HEK293 (cell line): Measurements from ENCODE around the gene PRUNE2.

Source experiments
- REST ChIP-seq: fragments of 450-650 bp; formaldehyde crosslinking; IDR thresholded peaks from 2 replicates; pipeline ENCODE4 v1.5.1; 2016; ENCODE audit warnings: missing biosample characterization, missing genetic modification characterization
- SCRT2 ChIP-seq: fragments of 450-650 bp; formaldehyde crosslinking; IDR thresholded peaks from 2 replicates; pipeline ENCODE4 v1.5.1; 2016; ENCODE audit warnings: missing biosample characterization, missing genetic modification characterization
- SP7 ChIP-seq: fragments of 450-650 bp; formaldehyde crosslinking; IDR thresholded peaks from 2 replicates; pipeline ENCODE4 v1.5.1; 2016; ENCODE audit warnings: missing biosample characterization, missing genetic modification characterization
- ZNF211 ChIP-seq: fragments of 450-650 bp; formaldehyde crosslinking; IDR thresholded peaks from 2 replicates; pipeline ENCODE4 v1.5.1; 2016; ENCODE audit warnings: low read depth, missing biosample characterization, missing genetic modification characterization
- ZNF311 ChIP-seq: fragments of 450-650 bp; formaldehyde crosslinking; IDR thresholded peaks from 2 replicates; pipeline ENCODE4 v1.5.1; 2017; ENCODE audit warnings: missing biosample characterization, missing genetic modification characterization, borderline replicate concordance
- ZNF404 ChIP-seq: fragments of 450-650 bp; formaldehyde crosslinking; IDR thresholded peaks from 2 replicates; pipeline ENCODE4 v1.5.1; 2017; ENCODE audit warnings: missing biosample characterization, missing genetic modification characterization
- ZNF580 ChIP-seq: fragments of 450-650 bp; formaldehyde crosslinking; IDR thresholded peaks from 2 replicates; pipeline ENCODE4 v1.5.1; 2016; ENCODE audit warnings: missing biosample characterization, missing genetic modification characterization
- ZNF830 ChIP-seq: fragments of 450-650 bp; IDR thresholded peaks from 2 replicates; pipeline ENCODE4 v1.5.0; 2018; ENCODE audit warnings: missing biosample characterization, missing genetic modification characterization, low read depth, mild to moderate bottlenecking, moderate library complexity
- ZSCAN18 ChIP-seq: fragments of 450-650 bp; formaldehyde crosslinking; IDR thresholded peaks from 2 replicates; pipeline ENCODE4 v1.5.1; 2016; ENCODE audit warnings: missing biosample characterization, missing genetic modification characterization
- ZXDB ChIP-seq: fragments of 450-650 bp; formaldehyde crosslinking; IDR thresholded peaks from 2 replicates; pipeline ENCODE4 v1.5.1; 2016; ENCODE audit warnings: missing biosample characterization, missing genetic modification characterization
- TF ChIP-seq, protein P1 (sequence below): fragments of 450-650 bp; formaldehyde crosslinking; IDR thresholded peaks from 2 replicates; pipeline ENCODE4 v1.5.1; 2016; ENCODE audit warnings: missing biosample characterization, missing genetic modification characterization
- TF ChIP-seq, protein P2 (sequence below): fragments of 450-650 bp; formaldehyde crosslinking; IDR thresholded peaks from 2 replicates; pipeline ENCODE4 v1.5.0; 2017; ENCODE audit warnings: missing biosample characterization, missing genetic modification characterization, borderline replicate concordance
- TF ChIP-seq, protein P3 (sequence below): fragments of 450-650 bp; formaldehyde crosslinking; IDR thresholded peaks from 2 replicates; pipeline ENCODE4 v1.5.1; 2017; ENCODE audit warnings: missing biosample characterization, missing genetic modification characterization

GRCh38 chr9:76572151-76572550, 333.8 kb downstream of the PRUNE2 start:
- no peak for TF ChIP-seq SCRT2
- TF ChIP-seq, protein P1, sequence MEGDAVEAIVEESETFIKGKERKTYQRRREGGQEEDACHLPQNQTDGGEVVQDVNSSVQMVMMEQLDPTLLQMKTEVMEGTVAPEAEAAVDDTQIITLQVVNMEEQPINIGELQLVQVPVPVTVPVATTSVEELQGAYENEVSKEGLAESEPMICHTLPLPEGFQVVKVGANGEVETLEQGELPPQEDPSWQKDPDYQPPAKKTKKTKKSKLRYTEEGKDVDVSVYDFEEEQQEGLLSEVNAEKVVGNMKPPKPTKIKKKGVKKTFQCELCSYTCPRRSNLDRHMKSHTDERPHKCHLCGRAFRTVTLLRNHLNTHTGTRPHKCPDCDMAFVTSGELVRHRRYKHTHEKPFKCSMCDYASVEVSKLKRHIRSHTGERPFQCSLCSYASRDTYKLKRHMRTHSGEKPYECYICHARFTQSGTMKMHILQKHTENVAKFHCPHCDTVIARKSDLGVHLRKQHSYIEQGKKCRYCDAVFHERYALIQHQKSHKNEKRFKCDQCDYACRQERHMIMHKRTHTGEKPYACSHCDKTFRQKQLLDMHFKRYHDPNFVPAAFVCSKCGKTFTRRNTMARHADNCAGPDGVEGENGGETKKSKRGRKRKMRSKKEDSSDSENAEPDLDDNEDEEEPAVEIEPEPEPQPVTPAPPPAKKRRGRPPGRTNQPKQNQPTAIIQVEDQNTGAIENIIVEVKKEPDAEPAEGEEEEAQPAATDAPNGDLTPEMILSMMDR (tag by site-specific recombination): no peak
- TF ChIP-seq ZNF311 (tag by site-specific recombination): no peak
- TF ChIP-seq ZXDB (tag by site-specific recombination): no peak
- TF ChIP-seq ZNF830 (tag by site-specific recombination): no peak
- no peak for TF ChIP-seq SP7 (tag by site-specific recombination)
- TF ChIP-seq, protein P2, sequence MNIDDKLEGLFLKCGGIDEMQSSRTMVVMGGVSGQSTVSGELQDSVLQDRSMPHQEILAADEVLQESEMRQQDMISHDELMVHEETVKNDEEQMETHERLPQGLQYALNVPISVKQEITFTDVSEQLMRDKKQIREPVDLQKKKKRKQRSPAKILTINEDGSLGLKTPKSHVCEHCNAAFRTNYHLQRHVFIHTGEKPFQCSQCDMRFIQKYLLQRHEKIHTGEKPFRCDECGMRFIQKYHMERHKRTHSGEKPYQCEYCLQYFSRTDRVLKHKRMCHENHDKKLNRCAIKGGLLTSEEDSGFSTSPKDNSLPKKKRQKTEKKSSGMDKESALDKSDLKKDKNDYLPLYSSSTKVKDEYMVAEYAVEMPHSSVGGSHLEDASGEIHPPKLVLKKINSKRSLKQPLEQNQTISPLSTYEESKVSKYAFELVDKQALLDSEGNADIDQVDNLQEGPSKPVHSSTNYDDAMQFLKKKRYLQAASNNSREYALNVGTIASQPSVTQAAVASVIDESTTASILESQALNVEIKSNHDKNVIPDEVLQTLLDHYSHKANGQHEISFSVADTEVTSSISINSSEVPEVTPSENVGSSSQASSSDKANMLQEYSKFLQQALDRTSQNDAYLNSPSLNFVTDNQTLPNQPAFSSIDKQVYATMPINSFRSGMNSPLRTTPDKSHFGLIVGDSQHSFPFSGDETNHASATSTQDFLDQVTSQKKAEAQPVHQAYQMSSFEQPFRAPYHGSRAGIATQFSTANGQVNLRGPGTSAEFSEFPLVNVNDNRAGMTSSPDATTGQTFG: no peak
- TF ChIP-seq, protein P3, sequence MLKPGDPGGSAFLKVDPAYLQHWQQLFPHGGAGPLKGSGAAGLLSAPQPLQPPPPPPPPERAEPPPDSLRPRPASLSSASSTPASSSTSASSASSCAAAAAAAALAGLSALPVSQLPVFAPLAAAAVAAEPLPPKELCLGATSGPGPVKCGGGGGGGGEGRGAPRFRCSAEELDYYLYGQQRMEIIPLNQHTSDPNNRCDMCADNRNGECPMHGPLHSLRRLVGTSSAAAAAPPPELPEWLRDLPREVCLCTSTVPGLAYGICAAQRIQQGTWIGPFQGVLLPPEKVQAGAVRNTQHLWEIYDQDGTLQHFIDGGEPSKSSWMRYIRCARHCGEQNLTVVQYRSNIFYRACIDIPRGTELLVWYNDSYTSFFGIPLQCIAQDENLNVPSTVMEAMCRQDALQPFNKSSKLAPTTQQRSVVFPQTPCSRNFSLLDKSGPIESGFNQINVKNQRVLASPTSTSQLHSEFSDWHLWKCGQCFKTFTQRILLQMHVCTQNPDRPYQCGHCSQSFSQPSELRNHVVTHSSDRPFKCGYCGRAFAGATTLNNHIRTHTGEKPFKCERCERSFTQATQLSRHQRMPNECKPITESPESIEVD: no peak
- TF ChIP-seq REST (tag by site-specific recombination): no peak
- TF ChIP-seq ZNF580 (tag by site-specific recombination): no peak
- no peak for TF ChIP-seq ZSCAN18 (tag by site-specific recombination)
- TF ChIP-seq ZNF404 (tag by site-specific recombination): no peak
- no peak for TF ChIP-seq ZNF211
